Measurements from ENCODE around the gene EPHB1.

The EPHB1 gene

DNA sequence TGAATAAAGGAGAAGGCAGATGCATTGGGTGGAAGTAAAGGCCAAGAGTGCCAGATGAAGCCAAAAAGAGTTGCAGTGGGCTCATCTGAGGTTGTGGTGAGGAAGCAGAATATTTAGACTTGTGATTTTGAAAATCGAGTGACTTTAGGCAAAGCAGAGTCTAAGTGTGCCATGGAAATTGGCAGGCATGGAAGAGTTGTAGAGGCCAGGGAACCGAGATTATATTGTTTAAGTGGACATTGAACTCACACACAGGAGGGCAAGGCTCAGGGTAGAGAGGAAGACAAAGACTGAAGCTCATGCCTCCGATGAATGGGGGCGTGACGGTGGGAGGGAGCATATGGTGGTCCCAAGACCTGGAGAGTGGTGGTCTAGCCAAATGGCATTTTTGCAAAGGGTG lies 347.5 kb downstream of the EPHB1 start:
- DNase-seq (ENCODE audit: low spot score) = no peak
- in situ Hi-C loops (cut with MboI; ENCODE audit: low sequenced_read_pairs, unreplicated experiment) = no loop called here
- TF ChIP-seq CTCF (IDR thresholded peaks at IDR 0.05; ENCODE audit: borderline replicate concordance, control extremely low read depth, extremely low read depth, insufficient read depth, missing control alignments) = no peak

- in situ Hi-C loops (cut with MboI; ENCODE audit: low sequenced_read_pairs, unreplicated experiment) = no loop called here
- DNase-seq (ENCODE audit: low spot score) = no peak
These were observed 348.4 kb downstream of the EPHB1 start for GRCh38 chr3:135143474-135143873.

DNA sequence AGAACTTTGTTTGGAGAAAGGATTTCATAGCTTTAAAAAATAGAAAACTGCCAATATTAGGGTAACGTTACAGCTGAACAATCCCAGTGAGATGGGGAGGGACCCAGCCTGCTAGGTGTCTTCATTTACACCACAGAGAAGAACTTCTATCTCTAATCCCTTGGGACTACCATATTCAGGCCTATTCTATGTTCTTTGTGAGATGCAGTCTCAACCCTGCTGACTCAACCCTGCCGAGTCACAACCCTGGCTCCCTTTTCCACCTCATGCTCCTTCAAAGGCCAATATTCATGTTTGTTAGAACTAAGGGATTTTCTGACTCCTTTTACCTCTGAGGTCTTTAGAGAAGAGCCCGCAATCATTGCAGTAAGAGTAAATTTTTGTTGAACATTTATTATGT lies 350.5 kb downstream of the EPHB1 start:
- no peak for TF ChIP-seq CTCF (IDR thresholded peaks at IDR 0.05; ENCODE audit: borderline replicate concordance, control extremely low read depth, extremely low read depth, insufficient read depth, missing control alignments)
- no peak for DNase-seq (ENCODE audit: low spot score)
- in situ Hi-C loops (cut with MboI; ENCODE audit: low sequenced_read_pairs, unreplicated experiment) = no loop called here

More at GRCh38 chr3:135143474-135143873, 348.4 kb downstream of the EPHB1 start:
- TF ChIP-seq CTCF (IDR thresholded peaks at IDR 0.05; ENCODE audit: borderline replicate concordance, control extremely low read depth, extremely low read depth, insufficient read depth, missing control alignments) = no peak

DNA sequence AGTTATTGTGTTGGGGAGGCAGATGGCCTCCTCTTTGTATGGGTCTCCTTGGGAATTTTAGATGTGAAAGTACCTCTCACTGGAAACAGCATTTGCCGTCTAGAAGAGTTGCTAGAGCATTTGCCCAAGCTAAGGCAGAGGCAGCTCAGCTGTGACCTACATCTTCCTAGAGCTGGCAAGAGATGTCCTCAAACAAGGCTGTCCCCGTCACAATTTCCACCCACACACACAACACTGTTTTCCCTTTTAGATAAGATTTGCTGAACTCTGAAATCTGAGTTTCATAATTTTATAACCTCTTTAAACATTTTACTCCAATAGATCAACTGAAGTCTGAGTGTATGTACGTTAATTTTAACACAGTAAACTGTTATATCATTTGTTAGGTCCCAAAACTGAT lies 352.6 kb downstream of the EPHB1 start:
- TF ChIP-seq CTCF (IDR thresholded peaks at IDR 0.05; ENCODE audit: borderline replicate concordance, control extremely low read depth, extremely low read depth, insufficient read depth, missing control alignments) = no peak
- in situ Hi-C loops (cut with MboI; ENCODE audit: low sequenced_read_pairs, unreplicated experiment) = no loop called here

GRCh38 chr3:135148398-135149020 lies 353.4 kb downstream of the EPHB1 start:
- DNase-seq (ENCODE audit: low spot score) = no peak
- in situ Hi-C loops (cut with MboI; ENCODE audit: low sequenced_read_pairs, unreplicated experiment) = no loop called here
- TF ChIP-seq CTCF (IDR thresholded peaks at IDR 0.05; ENCODE audit: borderline replicate concordance, control extremely low read depth, extremely low read depth, insufficient read depth, missing control alignments) = no peak

More for the DNA sequence above, 352.6 kb downstream of the EPHB1 start:
- no peak for DNase-seq (ENCODE audit: low spot score)

- in situ Hi-C loops (cut with MboI; ENCODE audit: low sequenced_read_pairs, unreplicated experiment) = no loop called here
- DNase-seq (ENCODE audit: low spot score) = no peak
- TF ChIP-seq CTCF (IDR thresholded peaks at IDR 0.05; ENCODE audit: borderline replicate concordance, control extremely low read depth, extremely low read depth, insufficient read depth, missing control alignments) = no peak
These were observed 354.9 kb downstream of the EPHB1 start for GRCh38 chr3:135149707-135150681.

All from GM13976 (cell line).